Ishikawa (cell line): ENCODE results near the gene KBTBD13.

Experiments used
- CEBPB ChIP-seq: IDR thresholded peaks from 2 replicates; pipeline ENCODE4 v1.6.1; 2012
- CREB1 ChIP-seq: IDR thresholded peaks from 2 replicates; pipeline ENCODE4 v1.6.1; 2012; ENCODE audit warnings: low read depth
- EP300 ChIP-seq: IDR thresholded peaks from 2 replicates; pipeline ENCODE4 v1.6.1; 2012; ENCODE audit warnings: borderline replicate concordance
- FOXM1 ChIP-seq: IDR thresholded peaks from 2 replicates; pipeline ENCODE4 v1.6.1; 2012; ENCODE audit warnings: low read depth, borderline replicate concordance
- MAX ChIP-seq: IDR thresholded peaks from 2 replicates; pipeline ENCODE4 v1.6.1; 2012
- NFIC ChIP-seq: IDR thresholded peaks from 2 replicates; pipeline ENCODE4 v1.6.1; 2012
- REST ChIP-seq: IDR thresholded peaks from 2 replicates; pipeline ENCODE4 v1.6.1; 2012; ENCODE audit warnings: low read depth, mild to moderate bottlenecking
- TAF1 ChIP-seq: IDR thresholded peaks from 2 replicates; pipeline ENCODE4 v1.6.1; 2012; ENCODE audit warnings: low read depth, mild to moderate bottlenecking
- TCF12 ChIP-seq: IDR thresholded peaks from 2 replicates; pipeline ENCODE4 v1.6.1; 2012; ENCODE audit warnings: low read depth
- TEAD4 ChIP-seq: IDR thresholded peaks from 2 replicates; pipeline ENCODE4 v1.6.1; 2012
- USF1 ChIP-seq: IDR thresholded peaks from 2 replicates; pipeline ENCODE4 v1.6.1; 2012
- YY1 ChIP-seq: IDR thresholded peaks from 2 replicates; pipeline ENCODE4 v1.6.1; 2012; ENCODE audit warnings: low read depth
- ZBTB7A ChIP-seq: IDR thresholded peaks from 2 replicates; pipeline ENCODE4 v1.6.1; 2012; ENCODE audit warnings: low read depth

GRCh38 chr15:65077981-65078352 is 1.4 kb downstream of the KBTBD13 start:
- no peak for TF ChIP-seq MAX
- no peak for TF ChIP-seq CREB1
- TF ChIP-seq CEBPB: no peak
- no peak for TF ChIP-seq EP300
- no peak for TF ChIP-seq TCF12
- no peak for TF ChIP-seq NFIC
- no peak for TF ChIP-seq YY1
- TF ChIP-seq TAF1: no peak
- no peak for TF ChIP-seq USF1
- TF ChIP-seq REST: no peak
- TF ChIP-seq ZBTB7A: no peak
- TF ChIP-seq FOXM1: no peak
- no peak for TF ChIP-seq TEAD4
